ENCODE data around the gene TACC3.

The TACC3 gene

GRCh38 chr4:1721003-1721665 lies at the start of gene TACC3, which contains the start of gene TMEM129:
TSS of gene TACC3 (plus strand) at chr4:1721521. CDS start at chr4:1723422, 1,901 bp downstream.
TSS of gene TMEM129 (minus strand) at chr4:1721323. CDS start at chr4:1720837, 486 bp downstream.
- DNase-seq = peak; percentile 56 to 98 (median 93)

- DNase-seq = no peak
Measured at GRCh38 chr4:1673671-1674070, 47.6 kb upstream of the TACC3 start.

GRCh38 chr4:1674682-1675081 lies 46.6 kb upstream of the TACC3 start:
- peak in 23 of 56 donors; percentile 6 to 70 (median 24) for DNase-seq

GRCh38 chr4:1675136-1675801 lies 46.1 kb upstream of the TACC3 start:
- no peak for DNase-seq

GRCh38 chr4:1675802-1676137 lies 45.6 kb upstream of the TACC3 start:
- no peak for DNase-seq

GRCh38 chr4:1676605-1677525 lies 44.5 kb upstream of the TACC3 start:
- DNase-seq = no peak

GRCh38 chr4:1678244-1678643 lies 43.1 kb upstream of the TACC3 start:
- no peak for DNase-seq

- DNase-seq = no peak
Measured at GRCh38 chr4:1682860-1683259, 38.5 kb upstream of the TACC3 start.

GRCh38 chr4:1683261-1683735 lies 38.0 kb upstream of the TACC3 start:
- DNase-seq = peak in 2 of 56 donors; percentile 13 to 22

GRCh38 chr4:1683736-1684505 lies 37.4 kb upstream of the TACC3 start, which contains the start of gene FAM53A:
TSS of gene FAM53A (minus strand) at chr4:1684313. CDS start at chr4:1668741, 15,572 bp downstream.
- DNase-seq = peak in 34 of 56 donors; percentile 19 to 92 (median 78)

- DNase-seq = peak in 20 of 56 donors; percentile 14 to 85 (median 69)
Measured at GRCh38 chr4:1684506-1685234, 36.7 kb upstream of the TACC3 start.

GRCh38 chr4:1685235-1686150 lies 35.8 kb upstream of the TACC3 start:
- no peak for DNase-seq

GRCh38 chr4:1686440-1687036 lies 34.8 kb upstream of the TACC3 start:
- no peak for DNase-seq

GRCh38 chr4:1690698-1691097 lies 30.6 kb upstream of the TACC3 start:
- no peak for DNase-seq

- DNase-seq = no peak
Measured at GRCh38 chr4:1691737-1692373, 29.5 kb upstream of the TACC3 start.

GRCh38 chr4:1693131-1693896 lies 28.0 kb upstream of the TACC3 start:
- peak in 32 of 56 donors; percentile 6 to 58 (median 32) for DNase-seq

GRCh38 chr4:1695913-1696312 lies 25.4 kb upstream of the TACC3 start:
- DNase-seq = peak in 3 of 56 donors; percentile 21 to 34 (median 30)

Measured in nucleus accumbens (tissue), 56 donors.